Hepatocyte (in vitro differentiated cells): ENCODE results near the gene CANX.

ENCODE experiments used
- CTCF ChIP-seq: fragments of 200-600 bp; sonication (generic); IDR thresholded peaks from 2 replicates; pipeline ENCODE4 v1.5.1; 2016; ENCODE audit warnings: antibody characterized with exemption, mild to moderate bottlenecking; ENCODE audit not compliant: poor library complexity
- EZH2 ChIP-seq: fragments of 200-600 bp; sonication (generic); IDR thresholded peaks from 2 replicates; pipeline ENCODE4 v1.6.1; 2016; ENCODE audit warnings: antibody characterized with exemption, mild to moderate bottlenecking, borderline replicate concordance
- EZH2phosphoT487 ChIP-seq: fragments of 200-600 bp; sonication (generic); IDR thresholded peaks from one replicate; pipeline ENCODE4 v1.6.1; 2018; ENCODE audit warnings: antibody characterized with exemption, mild to moderate bottlenecking, low read depth, moderate library complexity; ENCODE audit not compliant: unreplicated experiment, severe bottlenecking

DNA sequence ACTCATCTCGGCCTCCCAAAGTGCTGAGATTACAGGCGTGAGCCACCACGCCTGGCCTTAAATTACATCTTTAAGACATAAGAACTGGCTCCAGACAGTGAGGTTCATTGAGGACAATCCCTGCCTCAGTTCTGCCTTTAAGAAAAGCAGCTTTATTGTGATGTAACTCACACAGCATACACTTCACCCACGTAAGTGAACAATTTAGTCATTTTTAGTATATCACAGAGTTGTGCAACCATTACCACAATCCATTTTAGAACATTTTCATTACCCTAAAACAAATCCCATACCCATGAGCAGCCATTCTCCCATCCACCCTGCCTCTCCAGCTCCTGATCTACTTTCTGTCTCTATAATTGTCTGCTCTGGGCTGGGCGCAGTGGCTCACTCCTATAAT is 71.0 kb downstream of the CANX start:
- no peak for TF ChIP-seq CTCF
- no peak for TF ChIP-seq EZH2
- no peak for TF ChIP-seq EZH2phosphoT487
